CD4-positive, alpha-beta T cell treated with Interleukin-1 beta for 1 hour (primary cell): Measurements from ENCODE around the gene GADD45B.
"Not testable (repeated sequence)": the region's sequence is repeated elsewhere in the genome, so short reads cannot be mapped to it uniquely, and the experiment has no call there.

ENCODE experiments used
- DNase-seq, 2 donors: peaks; one replicate each; pipeline ENCODE4 v3.0.0-alpha.2; 2020 to 2022

Gene GADD45B

DNA sequence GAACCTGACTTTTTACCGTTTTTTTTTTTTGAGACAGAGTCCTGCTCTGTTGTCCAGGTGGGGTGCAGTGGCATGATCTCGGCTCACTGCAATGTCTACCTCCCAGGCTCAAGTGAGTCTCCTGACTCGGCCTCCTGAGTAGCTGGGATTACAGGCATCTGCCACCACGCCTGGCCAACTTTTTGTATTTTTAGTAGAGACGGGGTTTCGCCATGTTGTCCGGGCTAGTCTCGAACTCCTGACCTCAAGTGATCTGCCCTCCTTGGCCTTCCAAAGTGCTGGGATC, 6.1 kb upstream of the GADD45B start:
- DNase-seq: not testable (repeated sequence)

DNA sequence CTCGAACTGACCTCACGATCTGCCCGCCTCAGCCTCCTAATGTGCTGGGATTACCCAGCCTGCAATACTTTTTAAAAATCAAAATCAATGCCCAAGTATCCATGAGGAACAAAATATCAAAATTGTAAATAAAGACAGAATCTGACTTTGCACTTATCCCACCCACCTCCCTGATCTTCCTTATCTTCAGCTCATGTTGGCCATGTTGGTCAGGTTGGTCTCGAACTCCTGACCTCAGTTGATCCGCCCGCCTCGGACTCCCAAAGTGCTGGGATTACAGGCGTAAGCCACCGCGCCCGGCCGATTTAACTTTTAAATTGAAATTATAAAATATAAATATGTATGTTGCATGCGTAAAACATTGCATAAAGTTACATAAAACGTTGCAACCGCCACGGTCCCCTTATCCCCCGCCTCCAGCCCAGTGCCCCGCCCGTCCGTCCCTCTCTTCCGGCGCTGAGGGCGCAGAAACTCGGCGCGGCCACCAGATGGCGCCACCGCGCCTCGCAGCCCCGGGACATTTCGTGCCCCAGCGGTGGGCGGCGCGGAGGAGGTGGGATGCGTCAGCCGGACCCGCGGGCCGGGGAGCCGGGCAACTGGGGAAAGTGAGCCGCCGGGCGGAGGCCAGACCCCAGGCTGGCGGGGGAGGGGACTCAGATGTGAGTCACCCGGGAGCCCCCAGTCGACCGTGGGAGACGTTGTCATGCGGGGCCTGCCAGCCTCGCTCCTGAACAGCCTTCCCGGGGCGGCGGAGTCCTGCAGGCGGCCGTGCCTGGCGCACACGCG, 1.5 kb upstream of the GADD45B start:
- peak; percentile 87 for DNase-seq

DNA sequence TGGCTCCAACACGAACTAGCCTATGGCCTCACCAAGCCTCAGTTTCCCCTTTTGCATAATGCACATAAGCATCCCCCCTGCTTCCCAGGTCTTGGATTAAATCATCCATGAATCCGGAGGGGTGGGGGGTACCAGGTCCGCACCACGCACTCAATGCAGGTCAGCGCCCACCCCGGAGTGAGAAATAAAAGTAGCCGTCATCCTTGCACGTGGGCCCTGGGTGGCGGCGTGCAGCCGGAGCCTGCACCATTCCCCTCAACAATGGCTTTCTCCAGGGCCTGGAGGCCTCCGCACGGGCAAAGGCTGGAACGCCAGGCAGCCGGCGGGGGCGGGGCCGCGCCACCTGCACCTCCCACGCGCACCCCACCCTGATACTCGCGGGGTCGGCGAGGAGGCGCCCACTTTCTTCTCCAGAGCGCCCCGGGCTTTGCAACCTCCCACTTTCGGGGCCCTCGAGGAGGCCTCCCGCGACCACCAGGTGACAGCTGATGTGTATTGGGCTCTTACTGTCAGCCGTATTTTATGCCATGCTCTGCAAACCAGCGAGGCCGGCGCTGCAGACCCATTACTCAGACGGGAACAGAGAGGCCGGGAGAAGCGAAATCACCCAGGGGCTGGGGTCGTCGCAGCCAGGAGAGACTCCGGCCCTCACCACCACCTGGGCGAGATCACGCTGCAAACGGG, 767 bp upstream of the GADD45B start:
- DNase-seq: peak; percentile 45 to 53

DNA sequence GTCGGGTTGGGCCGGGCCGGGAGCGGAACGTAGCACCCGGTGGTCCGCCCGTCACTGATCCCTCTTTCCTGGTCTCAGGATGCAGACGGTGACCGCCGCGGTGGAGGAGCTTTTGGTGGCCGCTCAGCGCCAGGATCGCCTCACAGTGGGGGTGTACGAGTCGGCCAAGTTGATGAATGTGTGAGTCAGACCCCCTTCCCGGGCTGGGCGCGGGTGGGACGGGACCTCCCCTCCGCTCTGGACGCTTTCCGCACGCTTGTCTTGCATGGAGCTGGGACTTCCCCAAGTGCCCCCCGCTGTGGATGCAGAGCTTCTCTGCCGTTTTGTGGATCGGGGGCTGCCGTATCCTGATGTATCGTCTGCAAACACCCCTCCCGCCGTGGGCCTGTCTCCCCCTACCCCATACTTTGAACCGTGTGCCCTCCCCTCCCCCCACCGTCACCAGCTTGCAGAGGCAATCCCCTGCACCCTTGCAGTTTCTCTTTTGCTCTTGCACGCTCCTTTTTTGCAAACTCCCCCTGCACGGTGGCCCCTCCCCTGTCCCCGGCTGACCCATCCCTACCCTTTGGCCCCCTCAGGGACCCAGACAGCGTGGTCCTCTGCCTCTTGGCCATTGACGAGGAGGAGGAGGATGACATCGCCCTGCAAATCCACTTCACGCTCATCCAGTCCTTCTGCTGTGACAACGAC, 669 bp downstream of the GADD45B start:
- peak; percentile 55 to 60 for DNase-seq

DNA sequence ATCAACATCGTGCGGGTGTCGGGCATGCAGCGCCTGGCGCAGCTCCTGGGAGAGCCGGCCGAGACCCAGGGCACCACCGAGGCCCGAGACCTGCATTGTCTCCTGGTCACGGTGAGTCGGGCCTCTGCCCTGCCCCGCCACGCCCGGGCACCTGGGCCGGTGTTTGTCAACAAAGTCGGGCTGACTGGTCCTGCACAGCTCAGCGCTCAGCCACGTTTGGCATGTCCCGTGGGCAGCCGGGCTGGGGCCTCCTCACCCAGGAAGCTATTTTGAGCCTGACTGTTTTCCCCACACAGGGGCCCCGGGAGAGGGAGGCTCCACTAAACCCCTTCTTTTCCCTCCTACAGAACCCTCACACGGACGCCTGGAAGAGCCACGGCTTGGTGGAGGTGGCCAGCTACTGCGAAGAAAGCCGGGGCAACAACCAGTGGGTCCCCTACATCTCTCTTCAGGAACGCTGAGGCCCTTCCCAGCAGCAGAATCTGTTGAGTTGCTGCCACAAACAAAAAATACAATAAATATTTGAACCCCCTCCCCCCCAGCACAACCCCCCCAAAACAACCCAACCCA, 1.3 kb downstream of the GADD45B start:
- peak in 1 of 2 donors; percentile 12 for DNase-seq

DNA sequence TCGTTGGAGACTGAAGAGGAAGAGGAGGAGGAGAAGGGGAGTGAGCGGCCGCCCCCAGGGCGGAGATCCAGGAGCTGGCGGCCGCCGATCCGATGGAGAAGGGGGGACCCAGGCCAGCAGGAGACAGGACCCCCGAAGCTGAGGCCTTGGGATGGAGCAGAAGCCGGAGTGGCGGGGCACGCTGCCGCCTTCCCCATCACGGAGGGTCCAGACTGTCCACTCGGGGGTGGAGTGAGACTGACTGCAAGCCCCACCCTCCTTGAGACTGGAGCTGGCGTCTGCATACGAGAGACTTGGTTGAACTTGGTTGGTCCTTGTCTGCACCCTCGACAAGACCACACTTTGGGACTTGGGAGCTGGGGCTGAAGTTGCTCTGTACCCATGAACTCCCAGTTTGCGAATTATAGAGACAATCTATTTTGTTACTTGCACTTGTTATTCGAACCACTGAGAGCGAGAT, 1.8 kb downstream of the GADD45B start:
- DNase-seq: peak in 1 of 2 donors; percentile 19

DNA sequence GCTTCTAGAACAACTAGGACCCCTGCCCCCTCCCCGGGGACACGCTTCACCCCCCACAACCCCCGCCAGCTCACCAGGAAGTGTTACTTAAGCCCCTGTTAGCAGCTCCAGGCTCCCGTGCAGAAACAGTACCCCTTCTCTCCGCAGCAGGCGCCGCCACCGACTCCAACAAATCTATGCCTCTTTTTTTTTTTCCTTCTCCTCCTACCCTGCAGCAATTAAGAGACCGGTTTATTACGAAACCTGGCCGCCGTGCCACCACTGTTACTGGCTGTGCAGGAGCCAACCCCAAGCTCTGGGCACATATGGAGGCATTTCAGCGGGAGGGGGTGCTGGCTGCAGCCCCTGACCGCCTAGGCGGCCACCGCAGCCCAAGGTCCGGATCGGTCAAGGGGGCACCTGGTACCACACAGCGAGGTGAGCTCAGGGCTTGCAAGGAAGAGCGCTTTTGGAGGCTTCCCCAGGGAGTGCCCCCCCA, 2.4 kb downstream of the GADD45B start:
- peak; percentile 51 to 66 for DNase-seq

DNA sequence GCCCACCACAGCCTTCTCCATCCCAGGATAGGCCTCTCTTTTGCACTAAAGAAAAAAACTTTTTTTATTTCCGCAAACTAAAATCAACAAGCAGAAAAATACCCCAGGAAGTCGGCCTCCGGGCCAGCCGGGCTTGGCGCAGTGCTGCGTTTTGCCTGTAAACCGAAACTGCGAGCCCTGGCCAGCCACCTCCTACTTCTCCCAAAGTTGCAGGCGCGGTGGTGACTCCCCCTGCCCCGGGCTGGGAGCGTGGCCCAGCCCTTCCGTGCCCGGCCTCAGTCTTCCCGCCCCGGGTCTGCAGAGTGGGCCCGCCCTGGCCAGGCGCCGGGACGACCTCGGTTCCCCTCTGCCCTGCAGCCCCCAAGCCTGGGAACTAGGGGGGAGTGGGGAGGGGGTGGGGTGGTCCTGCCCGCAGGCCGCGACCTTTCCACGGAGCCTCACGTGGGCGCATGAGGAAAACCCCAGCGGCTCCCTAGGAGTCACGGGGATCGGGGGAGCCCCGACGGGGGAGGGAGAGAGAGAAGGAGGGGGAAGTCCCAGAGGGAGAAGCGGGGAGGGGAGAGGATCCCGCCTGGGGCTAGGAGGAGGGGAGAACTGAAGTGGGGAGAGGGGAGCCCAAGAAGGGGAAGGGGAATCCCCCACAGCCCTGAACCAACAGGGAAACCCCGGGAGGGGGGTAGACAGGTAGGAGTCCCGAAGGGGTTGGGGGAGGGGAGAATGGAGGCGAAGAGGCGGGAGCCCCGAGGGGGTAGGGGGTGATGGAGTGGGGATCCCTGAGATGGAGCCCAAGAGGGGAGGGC, 3.0 kb downstream of the GADD45B start:
- DNase-seq: peak; percentile 75 to 78

DNA sequence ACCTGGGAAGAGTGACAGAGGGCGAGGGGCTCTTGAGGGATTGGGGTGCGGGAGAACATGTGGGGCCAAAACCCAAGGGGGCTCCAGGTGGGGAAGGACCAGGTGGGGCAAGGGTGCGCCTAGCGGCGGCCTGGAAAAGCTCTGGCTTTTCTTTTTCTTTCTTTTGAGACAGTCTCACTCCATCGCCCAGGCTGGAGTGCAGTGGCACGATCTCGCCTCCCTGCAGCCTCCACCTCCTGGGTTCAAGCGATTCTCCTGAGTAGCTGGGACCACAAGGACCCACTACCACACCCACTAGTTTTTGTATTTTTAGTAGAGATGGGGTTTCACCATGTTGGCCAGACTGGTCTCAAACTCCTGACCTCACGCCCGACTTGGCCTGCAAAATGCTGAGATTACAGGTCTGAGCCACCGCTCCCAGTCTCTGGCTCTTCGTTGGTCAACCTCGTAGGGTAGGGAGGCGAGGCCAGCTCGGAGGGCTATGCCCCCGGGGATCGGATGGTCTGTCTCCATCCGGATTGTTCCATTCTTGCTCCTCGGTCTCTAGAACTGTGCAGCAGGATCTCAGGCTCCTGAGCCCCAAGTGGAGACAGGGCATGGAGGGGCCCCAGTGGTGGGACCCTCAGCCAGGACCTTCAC, 3.7 kb downstream of the GADD45B start:
- no peak for DNase-seq

DNA sequence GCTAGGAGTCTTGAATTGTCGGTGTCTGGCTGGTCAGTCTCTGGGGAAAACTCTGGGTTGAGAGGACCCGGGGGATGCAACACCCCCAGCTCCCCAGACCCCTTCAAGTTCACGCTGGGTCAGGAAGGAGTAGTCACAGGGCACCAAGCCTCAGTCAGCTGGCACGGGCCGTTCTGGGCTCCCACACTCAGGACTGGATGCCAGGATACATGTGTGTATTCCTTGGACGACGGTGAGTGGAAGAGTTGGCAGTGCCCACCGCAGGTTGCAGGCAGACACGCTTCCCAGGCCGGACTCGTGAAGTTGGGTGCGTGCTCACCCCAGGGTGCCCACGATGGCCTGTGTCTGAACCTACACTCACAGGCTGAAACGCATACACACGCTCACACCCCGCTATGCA, 5.5 kb downstream of the GADD45B start:
- no peak for DNase-seq

DNA sequence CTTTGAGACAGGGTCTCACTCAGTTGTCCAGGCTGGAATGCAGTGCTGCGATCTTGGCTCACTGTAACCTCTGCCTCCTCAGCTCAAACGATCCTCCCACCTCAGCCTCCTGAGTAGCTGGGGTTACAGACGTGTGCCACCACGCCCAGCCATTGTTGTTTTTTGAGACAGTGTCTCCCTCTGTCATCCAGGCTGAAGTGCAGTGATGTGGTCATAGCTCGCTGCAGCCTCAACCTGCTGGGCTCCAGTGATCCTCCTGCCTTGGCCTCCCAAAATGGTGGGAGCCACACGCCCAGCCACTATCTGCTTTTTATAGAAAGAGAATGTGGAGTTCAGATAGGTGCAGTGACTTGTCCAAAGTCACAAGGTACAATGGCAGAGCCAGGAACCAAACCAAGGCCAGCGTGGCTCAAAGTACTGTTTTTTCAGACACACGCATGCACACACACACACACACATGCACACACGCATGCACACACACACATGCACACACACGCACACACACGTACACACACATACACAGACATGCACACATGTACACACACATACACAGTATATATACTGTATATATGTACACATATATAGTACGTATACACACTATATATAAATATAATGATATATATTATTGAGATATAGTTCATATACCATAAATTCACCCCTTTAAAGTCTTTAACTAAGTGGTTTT, 6.6 kb downstream of the GADD45B start:
- no peak for DNase-seq

DNA sequence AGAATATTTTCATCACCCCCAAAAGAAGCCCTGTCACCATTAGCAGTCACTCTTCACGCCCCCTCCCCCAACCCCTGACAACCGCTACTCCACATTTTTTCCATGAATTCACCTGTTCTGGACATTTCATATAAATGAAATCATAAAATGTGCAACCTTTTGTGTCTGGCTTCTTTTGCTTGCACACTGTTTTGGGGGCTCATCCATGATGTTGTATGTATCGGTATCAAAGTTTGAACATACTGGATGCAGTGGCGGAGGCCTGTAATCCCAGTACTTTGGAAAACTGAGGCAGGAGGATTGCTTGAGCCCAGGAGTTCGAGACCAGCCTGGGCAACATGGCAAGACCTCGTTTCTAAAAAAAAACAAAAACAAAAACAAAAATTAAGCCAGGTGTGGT, 7.2 kb downstream of the GADD45B start:
- no peak for DNase-seq

DNA sequence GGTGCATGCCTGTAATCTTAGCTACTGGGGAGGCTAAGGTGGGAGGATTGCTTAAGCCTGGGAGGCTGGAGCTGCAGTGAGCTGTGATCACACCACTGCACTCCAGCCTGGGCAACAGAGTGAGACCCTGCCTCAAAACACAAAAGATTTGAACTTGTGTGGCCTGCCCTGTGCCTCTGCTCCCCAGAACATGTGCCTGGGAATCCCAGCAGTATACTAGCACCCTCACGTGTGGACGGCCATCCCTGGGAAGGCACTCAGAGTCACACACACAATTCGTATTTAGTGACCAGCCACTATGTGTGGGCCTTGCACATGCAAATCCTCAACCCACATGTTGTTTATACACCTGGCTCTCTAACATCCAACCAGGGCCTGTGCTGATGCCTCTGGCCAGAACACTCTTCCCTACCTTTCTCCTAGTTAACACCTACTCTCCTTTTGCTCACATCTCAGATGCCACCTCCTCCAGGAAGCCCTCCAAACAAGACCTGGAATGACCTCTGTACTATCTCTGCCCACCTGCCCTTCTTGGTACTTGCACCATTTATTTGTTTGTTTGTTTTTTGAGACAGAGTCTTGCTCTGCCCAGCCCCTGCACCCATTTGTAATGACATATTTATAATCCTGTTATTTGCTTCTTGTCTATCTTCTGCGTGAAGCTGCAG, 7.7 kb downstream of the GADD45B start:
- no peak for DNase-seq

DNA sequence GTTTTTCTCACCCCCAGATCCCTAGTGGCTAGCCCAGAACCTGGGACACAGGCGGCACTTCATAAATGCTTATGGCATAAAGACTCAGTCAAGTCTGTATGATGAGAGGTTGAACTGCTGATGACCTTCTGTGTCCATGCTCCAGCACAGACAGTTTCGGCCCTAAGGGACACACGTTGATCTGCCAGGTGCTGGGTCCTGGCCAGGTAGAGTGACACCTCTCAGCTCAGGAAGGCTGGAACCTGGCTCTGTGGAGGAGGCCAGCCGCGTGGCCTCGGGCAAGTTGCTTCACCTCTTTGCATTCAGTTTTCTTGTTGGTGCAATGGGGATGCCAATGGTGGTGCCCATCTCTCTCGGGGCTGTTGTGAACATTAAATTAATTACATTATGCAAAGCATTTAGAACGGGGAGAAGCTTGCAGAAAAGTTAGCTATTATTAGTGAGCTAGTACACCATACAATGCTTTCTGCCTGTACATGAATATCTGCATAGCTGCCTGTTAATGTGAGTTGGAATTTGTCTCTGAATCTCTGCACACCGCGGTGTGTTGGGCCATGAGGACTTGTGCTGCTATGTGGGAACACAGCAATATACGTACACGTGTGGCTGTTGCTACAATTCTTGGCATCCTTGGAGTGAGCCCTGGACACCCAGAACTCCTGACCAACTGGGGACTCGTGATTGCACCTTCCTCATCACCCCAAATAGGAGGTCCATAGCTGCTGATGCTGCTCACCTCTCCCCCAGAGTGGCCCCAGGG, 8.4 kb downstream of the GADD45B start:
- DNase-seq: no peak

DNA sequence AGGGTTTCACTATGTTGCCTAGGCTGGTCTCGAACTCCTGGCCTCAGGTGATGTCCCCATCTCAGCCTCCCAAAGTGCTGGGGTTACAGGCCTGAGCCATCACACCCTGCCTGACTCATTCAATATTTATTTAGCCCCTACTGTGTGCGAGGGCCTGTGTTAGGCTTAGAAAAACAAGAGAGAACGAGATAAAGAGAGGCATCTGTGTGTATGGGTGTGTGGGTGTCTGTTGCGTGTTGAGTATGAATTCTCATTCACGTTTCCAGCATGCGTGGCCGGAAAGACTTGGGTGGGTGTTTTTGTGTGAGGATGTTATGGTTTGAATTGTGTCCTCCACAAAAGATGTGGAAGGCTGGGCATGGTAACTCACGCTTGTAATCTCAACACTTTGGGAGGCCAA, 9.5 kb downstream of the GADD45B start:
- no peak for DNase-seq

DNA sequence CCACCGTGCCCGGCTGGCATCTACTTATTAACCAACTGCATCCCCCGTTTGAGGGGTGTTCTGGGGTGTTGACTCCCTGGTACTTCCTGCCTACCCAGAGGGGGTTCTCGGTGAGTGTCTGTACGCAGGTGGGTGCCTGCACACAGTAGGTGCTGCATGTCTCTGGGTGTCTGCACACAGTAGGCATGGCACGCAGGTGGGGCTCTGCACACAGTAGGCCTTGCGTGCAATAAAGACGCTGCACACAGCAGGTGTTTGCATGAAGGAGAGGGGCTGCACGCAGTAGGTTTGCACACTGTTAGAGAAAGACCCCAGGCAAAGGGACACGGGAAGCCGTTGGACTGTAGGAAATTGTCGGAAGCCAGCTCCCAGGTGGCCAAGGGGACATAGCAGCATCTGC, 11.2 kb downstream of the GADD45B start:
- DNase-seq: no peak

DNA sequence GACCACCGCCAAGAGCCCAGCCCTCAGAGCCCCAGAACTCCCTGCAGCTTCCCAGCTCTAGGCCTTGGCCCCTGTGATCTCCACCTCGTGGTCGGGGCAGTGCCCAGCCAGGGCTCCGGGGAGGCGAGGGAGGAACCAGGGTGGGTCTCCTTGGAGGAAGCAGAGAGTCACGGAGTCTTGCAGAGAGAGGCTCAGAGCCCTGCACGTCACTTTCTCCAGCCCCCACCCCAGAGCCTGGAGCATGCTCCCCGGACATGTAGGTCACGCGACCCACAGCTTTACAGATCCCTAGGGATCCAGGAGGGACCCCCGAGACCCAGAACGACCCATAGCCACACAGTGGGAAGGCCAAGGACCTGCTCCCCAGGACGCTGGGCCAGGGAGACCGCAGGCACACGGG, 11.9 kb downstream of the GADD45B start:
- DNase-seq: peak in 1 of 2 donors; percentile 21

DNA sequence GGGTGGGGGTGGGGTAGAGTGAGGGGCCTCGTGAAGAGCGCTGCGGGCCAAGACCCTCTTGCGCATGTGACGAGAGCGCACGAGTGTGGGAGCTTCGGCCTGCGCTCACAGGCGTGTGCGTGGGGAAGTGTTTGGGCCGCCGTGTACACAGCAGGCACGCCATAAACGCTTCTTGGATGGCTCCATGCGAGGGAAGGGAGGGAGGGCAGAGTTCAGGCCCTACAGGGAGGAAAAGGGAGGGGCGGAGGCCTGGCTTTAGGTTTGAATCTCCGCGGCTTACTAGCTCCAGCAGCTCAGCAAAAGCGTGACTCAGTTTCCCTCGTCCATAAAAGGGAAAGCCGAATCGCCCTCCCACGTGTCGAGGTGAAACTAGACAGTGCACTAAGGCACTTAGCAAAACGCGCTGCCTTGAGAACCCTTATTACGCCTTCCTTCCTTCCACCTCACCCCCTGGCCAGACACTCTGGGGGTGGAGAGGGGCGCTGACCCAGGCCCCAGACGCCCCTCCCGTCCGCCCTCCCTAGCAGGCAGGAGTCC, 12.5 kb downstream of the GADD45B start:
- no peak for DNase-seq

DNA sequence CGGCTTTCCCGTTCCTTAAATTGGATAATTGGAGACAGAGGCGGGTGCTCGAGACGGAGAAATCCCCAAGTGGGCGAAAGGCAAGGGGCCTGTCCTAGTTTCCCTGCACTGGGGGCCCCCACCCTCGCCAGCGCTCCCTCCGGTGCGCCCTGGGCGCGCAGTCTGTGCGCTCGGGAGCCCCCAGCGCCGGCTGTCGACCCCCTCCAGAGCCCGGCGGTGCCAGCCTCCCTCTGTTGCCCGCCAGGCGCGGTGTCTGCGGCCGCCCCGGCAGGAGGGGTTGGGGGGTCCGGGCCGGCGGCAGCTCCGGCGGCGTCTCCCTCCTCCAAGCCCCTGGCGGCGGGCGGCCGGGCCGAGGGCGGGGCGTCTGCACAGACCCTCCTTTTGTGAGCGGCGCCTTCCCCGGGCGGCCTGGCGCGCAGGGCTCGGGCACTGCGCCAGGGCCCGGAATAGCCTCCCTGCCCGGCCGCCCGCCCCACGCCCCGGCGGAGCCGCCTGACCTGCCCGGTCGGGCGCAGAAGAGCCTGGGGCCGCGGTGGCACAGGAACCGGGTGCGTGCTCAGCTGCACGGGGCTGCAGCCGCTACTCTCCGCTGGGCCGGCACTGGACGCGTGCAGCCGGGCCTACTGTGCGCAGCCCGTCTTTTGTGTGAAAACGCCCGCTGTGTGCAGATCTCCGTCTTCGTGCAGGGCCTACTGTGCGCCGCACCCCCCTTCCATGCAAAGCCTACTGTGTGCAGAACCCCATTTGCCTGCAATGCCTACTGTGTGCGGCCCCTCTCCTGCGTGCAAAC, 13.2 kb downstream of the GADD45B start:
- DNase-seq: no peak
